Stomach (tissue), 4 donors: ENCODE results near the gene CRTC1.

ENCODE experiments used
- CTCF ChIP-seq, 7 experiments: fragments of 450-650 bp in 4 of 7; fragments of 200-600 bp in 3 of 7; sonication (generic) in 3 of 7; IDR thresholded peaks; one replicate each; pipeline ENCODE4 v1.5.1; 2016 to 2019; ENCODE audit warnings: antibody characterized with exemption in 7 of 7, control low read depth in 2 of 7, mild to moderate bottlenecking in 1 of 7
- EP300 ChIP-seq: sonication (generic); formaldehyde crosslinking; IDR thresholded peaks from one replicate; pipeline ENCODE4 v1.6.1; 2017; ENCODE audit warnings: antibody characterized with exemption
- POLR2A ChIP-seq, 4 donors: fragments of 450-650 bp; IDR thresholded peaks; one replicate each; pipeline ENCODE4 v1.6.1; 2016; ENCODE audit warnings: antibody characterized with exemption in 4 of 4, control low read depth in 2 of 4, mild to moderate bottlenecking in 1 of 4, moderate library complexity in 1 of 4

GRCh38 chr19:18662972-18663732 lies 20.3 kb upstream of the CRTC1 start:
- no peak for TF ChIP-seq CTCF (IDR thresholded peaks at IDR 0.05)
- TF ChIP-seq EP300, result no peak
- no peak for TF ChIP-seq POLR2A (IDR thresholded peaks at IDR 0.05)
